A549 (cell line): ENCODE results near the gene BCAS3.

Source experiments
- BHLHE40 ChIP-seq: IDR thresholded peaks from 2 replicates; pipeline ENCODE4 v1.6.1; 2012; ENCODE audit warnings: low read depth, low read length, inconsistent platforms
- CHD2 ChIP-seq: fragments of 150-350 bp; IDR thresholded peaks from 2 replicates; pipeline ENCODE4 v1.6.1; 2014; ENCODE audit warnings: low read length; ENCODE audit not compliant: partially characterized antibody
- HDAC2 ChIP-seq: fragments of 200-600 bp; sonication (generic); IDR thresholded peaks from 2 replicates; pipeline ENCODE4 v1.6.1; 2016
- KDM5A ChIP-seq: fragments of 200-600 bp; sonication (generic); IDR thresholded peaks from 2 replicates; pipeline ENCODE4 v1.6.1; 2016; ENCODE audit warnings: antibody characterized with exemption, mild to moderate bottlenecking
- MAFK ChIP-seq: fragments of 450-650 bp; IDR thresholded peaks from 2 replicates; pipeline ENCODE4 v1.6.1; 2014; ENCODE audit not compliant: partially characterized antibody
- MAX ChIP-seq: IDR thresholded peaks from 2 replicates; pipeline ENCODE4 v1.6.1; 2012
- MYC ChIP-seq: IDR thresholded peaks from 2 replicates; pipeline ENCODE4 v1.6.1; 2012; ENCODE audit warnings: mild to moderate bottlenecking, inconsistent platforms, low read length, improper control_type of control experiment, borderline replicate concordance
- POLR2A ChIP-seq: IDR thresholded peaks from 2 replicates; pipeline ENCODE4 v1.6.1; 2012; ENCODE audit warnings: mild to moderate bottlenecking, low read length
- RCOR1 ChIP-seq: fragments of 150-350 bp; IDR thresholded peaks from 2 replicates; pipeline ENCODE4 v1.6.1; 2014; ENCODE audit warnings: antibody characterized with exemption, low read length, low read depth
- SMC3 ChIP-seq: fragments of >200 bp; sonication (Bioruptor Twin); formaldehyde crosslinking; IDR thresholded peaks from 3 replicates; pipeline ENCODE4 v1.6.1; 2018; ENCODE audit warnings: inconsistent platforms
- SREBF2 ChIP-seq: fragments of 450-650 bp; IDR thresholded peaks from 2 replicates; pipeline ENCODE4 v1.6.1; 2014; ENCODE audit warnings: mild to moderate bottlenecking, moderate library complexity
- TF ChIP-seq, protein P1 (sequence below): fragments of >200 bp; sonication (Bioruptor Twin); formaldehyde crosslinking; IDR thresholded peaks from 3 replicates; pipeline ENCODE4 v1.5.1; 2016

GRCh38 chr17:61023996-61024395 is 346.3 kb downstream of the BCAS3 start:
- no peak for TF ChIP-seq BHLHE40
- TF ChIP-seq SREBF2, result no peak
- no peak for TF ChIP-seq MAFK
- TF ChIP-seq POLR2A, result no peak
- no peak for TF ChIP-seq SMC3
- TF ChIP-seq, protein P1, sequence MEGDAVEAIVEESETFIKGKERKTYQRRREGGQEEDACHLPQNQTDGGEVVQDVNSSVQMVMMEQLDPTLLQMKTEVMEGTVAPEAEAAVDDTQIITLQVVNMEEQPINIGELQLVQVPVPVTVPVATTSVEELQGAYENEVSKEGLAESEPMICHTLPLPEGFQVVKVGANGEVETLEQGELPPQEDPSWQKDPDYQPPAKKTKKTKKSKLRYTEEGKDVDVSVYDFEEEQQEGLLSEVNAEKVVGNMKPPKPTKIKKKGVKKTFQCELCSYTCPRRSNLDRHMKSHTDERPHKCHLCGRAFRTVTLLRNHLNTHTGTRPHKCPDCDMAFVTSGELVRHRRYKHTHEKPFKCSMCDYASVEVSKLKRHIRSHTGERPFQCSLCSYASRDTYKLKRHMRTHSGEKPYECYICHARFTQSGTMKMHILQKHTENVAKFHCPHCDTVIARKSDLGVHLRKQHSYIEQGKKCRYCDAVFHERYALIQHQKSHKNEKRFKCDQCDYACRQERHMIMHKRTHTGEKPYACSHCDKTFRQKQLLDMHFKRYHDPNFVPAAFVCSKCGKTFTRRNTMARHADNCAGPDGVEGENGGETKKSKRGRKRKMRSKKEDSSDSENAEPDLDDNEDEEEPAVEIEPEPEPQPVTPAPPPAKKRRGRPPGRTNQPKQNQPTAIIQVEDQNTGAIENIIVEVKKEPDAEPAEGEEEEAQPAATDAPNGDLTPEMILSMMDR, result no peak
- TF ChIP-seq RCOR1, result no peak
- TF ChIP-seq CHD2, result no peak
- TF ChIP-seq HDAC2, result no peak
- TF ChIP-seq KDM5A, result no peak
- no peak for TF ChIP-seq MYC
- TF ChIP-seq MAX, result no peak
